ENCODE data around the gene CIAO2A.

Gene CIAO2A

GRCh38 chr15:64110950-64111678, 17.5 kb upstream of the CIAO2A start:
- TF ChIP-seq TAF1 (IDR thresholded peaks at IDR 0.05; ENCODE audit: borderline replicate concordance, insufficient read depth, low read length) (no peak), POLR2AphosphoS5 (IDR thresholded peaks at IDR 0.05; ENCODE audit: low read depth, low read length) (no peak), REST (IDR thresholded peaks at IDR 0.05; ENCODE audit: insufficient read depth in 1 of 2, low read depth in 2 of 2, low read length in 2 of 2) (no peak), SIN3A (IDR thresholded peaks at IDR 0.05; ENCODE audit: borderline replicate concordance, insufficient read depth, low read length) (no peak), FOXP2 (optimal IDR thresholded peaks at IDR 0.05; ENCODE audit: borderline replicate concordance, extremely low read depth, extremely low read length, insufficient read depth) (no peak)

GRCh38 chr15:64107337-64107736, 13.7 kb upstream of the CIAO2A start:
- TF ChIP-seq FOXP2 (optimal IDR thresholded peaks at IDR 0.05; ENCODE audit: borderline replicate concordance, extremely low read depth, extremely low read length, insufficient read depth) = no peak
- no peak for TF ChIP-seq SIN3A (IDR thresholded peaks at IDR 0.05; ENCODE audit: borderline replicate concordance, insufficient read depth, low read length)
- no peak for TF ChIP-seq REST (IDR thresholded peaks at IDR 0.05; ENCODE audit: insufficient read depth in 1 of 2, low read depth in 2 of 2, low read length in 2 of 2)
- TF ChIP-seq POLR2AphosphoS5 (IDR thresholded peaks at IDR 0.05; ENCODE audit: low read depth, low read length) = no peak
- no peak for TF ChIP-seq TAF1 (IDR thresholded peaks at IDR 0.05; ENCODE audit: borderline replicate concordance, insufficient read depth, low read length)

DNA sequence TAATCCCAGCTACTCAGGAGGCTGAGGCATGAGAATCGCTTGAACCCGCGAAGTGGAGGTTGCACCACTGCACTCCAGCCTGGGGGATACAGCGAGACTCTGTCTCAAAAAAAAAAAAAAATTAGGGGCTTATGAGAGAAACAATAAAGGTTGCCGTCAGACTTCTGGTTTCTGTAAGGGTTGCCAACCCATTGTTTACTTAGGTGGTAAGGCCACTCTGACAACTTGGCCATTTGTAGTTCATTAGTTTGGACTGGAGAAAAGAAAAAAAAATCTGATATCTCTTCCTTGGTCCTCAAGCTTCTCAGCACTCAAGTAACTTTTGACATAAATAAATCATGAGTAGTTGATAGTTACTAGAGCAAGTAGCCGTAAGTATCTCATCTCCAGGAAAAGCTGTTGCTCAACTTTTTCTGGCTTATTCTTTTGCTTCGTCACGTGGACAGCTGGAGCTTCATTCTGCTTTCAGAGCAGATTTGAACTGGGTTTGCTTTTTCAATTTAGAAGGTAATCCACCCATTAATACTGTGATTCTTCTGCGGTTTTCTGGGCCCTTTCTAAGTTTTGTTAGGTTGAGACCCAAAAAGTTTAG, 11.6 kb upstream of the CIAO2A start:
- no peak for TF ChIP-seq FOXP2 (optimal IDR thresholded peaks at IDR 0.05; ENCODE audit: borderline replicate concordance, extremely low read depth, extremely low read length, insufficient read depth)

DNA sequence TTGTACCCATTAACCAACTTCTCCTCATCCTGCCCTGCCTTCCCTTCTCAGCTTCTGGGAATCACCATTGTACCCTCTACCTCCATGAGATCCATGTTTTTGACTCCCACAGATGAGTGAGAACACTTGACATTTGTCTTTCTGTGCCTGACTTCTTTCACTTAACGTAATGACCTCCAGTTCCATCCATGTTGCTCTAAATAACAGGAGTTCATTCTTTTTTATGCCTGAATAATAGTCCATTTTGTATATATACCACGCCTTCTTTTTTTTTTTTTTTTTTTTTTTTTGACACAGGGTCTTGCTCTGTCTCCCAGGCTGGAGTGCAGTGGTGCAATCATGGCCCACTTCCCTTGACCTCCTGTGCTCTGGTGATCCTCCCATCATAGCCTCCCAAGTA, 8.9 kb upstream of the CIAO2A start:
- TF ChIP-seq TAF1 (IDR thresholded peaks at IDR 0.05; ENCODE audit: borderline replicate concordance, insufficient read depth, low read length) = no peak
- no peak for TF ChIP-seq POLR2AphosphoS5 (IDR thresholded peaks at IDR 0.05; ENCODE audit: low read depth, low read length)
- TF ChIP-seq SIN3A (IDR thresholded peaks at IDR 0.05; ENCODE audit: borderline replicate concordance, insufficient read depth, low read length) = no peak
- TF ChIP-seq REST (IDR thresholded peaks at IDR 0.05; ENCODE audit: insufficient read depth in 1 of 2, low read depth in 2 of 2, low read length in 2 of 2) = no peak
- no peak for TF ChIP-seq FOXP2 (optimal IDR thresholded peaks at IDR 0.05; ENCODE audit: borderline replicate concordance, extremely low read depth, extremely low read length, insufficient read depth)

GRCh38 chr15:64100958-64101357, 7.3 kb upstream of the CIAO2A start:
- no peak for TF ChIP-seq REST (IDR thresholded peaks at IDR 0.05; ENCODE audit: insufficient read depth in 1 of 2, low read depth in 2 of 2, low read length in 2 of 2)
- TF ChIP-seq TAF1 (IDR thresholded peaks at IDR 0.05; ENCODE audit: borderline replicate concordance, insufficient read depth, low read length) = no peak
- no peak for TF ChIP-seq FOXP2 (optimal IDR thresholded peaks at IDR 0.05; ENCODE audit: borderline replicate concordance, extremely low read depth, extremely low read length, insufficient read depth)
- no peak for TF ChIP-seq POLR2AphosphoS5 (IDR thresholded peaks at IDR 0.05; ENCODE audit: low read depth, low read length)
- TF ChIP-seq SIN3A (IDR thresholded peaks at IDR 0.05; ENCODE audit: borderline replicate concordance, insufficient read depth, low read length) = no peak

Data from PFSK-1 (cell line).